Measurements from ENCODE around the gene LSAMP. TPM values are rescaled to one million over a fixed set of nuclear protein-coding genes. Genes with fewer than 3 reads are reported as not detected.

LSAMP gene
- 3.9 and 4.4 TPM in 2 replicates for total RNA-seq
- long read RNA-seq: 0 reads

DNA sequence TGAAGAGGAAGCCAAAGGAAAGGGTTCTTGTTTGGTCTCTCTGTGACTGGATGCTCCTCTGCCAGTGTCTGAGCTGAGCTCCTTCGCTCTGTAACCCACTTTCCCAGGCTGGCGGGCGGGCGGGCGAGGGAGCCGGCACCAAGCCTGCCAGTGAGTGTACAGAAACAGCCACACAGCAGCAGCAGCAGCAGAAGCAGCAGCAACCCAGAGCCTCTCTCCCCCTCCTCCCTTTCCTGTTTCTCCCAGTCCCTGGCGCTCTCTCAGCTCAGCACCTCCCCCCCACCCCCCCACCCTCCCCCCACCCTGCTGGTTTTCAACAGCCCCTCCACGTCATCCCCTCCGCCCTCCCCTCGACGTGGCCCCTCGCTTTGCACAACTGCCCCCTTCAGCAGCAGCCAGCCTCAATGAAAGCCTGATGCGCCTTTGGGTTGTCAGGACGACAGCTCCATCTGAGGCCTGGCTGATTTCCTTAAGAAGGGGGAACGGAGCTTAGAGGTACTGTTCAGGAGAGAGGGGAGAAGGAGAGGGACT is at the start of gene LSAMP:
Gene LSAMP, minus strand, starts transcription at position 177 of the 531 bp plus-strand sequence.
- no peak for DNase-seq (ENCODE audit: extremely low spot score, unreplicated experiment)
- H3K36me3 Mint-ChIP-seq (ENCODE audit: unreplicated experiment): no peaks in the 10 kb centered on the region
- H3K27ac Mint-ChIP-seq (ENCODE audit: unreplicated experiment): no peak within 1 kb of the TSS
- peaks cover 39% of the 10 kb centered on the region for H3K27me3 Mint-ChIP-seq (ENCODE audit: unreplicated experiment)
- H3K9me3 Mint-ChIP-seq (ENCODE audit: unreplicated experiment): no peaks in the 10 kb centered on the region
- H3K4me3 Mint-ChIP-seq (ENCODE audit: unreplicated experiment): peak within 1 kb of the TSS; percentile 73
- H3K4me1 Mint-ChIP-seq (ENCODE audit: unreplicated experiment): peaks cover 23% of the 10 kb centered on the region
- TF ChIP-seq, protein P1, sequence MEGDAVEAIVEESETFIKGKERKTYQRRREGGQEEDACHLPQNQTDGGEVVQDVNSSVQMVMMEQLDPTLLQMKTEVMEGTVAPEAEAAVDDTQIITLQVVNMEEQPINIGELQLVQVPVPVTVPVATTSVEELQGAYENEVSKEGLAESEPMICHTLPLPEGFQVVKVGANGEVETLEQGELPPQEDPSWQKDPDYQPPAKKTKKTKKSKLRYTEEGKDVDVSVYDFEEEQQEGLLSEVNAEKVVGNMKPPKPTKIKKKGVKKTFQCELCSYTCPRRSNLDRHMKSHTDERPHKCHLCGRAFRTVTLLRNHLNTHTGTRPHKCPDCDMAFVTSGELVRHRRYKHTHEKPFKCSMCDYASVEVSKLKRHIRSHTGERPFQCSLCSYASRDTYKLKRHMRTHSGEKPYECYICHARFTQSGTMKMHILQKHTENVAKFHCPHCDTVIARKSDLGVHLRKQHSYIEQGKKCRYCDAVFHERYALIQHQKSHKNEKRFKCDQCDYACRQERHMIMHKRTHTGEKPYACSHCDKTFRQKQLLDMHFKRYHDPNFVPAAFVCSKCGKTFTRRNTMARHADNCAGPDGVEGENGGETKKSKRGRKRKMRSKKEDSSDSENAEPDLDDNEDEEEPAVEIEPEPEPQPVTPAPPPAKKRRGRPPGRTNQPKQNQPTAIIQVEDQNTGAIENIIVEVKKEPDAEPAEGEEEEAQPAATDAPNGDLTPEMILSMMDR (IDR thresholded peaks at IDR 0.05): no peak

DNA sequence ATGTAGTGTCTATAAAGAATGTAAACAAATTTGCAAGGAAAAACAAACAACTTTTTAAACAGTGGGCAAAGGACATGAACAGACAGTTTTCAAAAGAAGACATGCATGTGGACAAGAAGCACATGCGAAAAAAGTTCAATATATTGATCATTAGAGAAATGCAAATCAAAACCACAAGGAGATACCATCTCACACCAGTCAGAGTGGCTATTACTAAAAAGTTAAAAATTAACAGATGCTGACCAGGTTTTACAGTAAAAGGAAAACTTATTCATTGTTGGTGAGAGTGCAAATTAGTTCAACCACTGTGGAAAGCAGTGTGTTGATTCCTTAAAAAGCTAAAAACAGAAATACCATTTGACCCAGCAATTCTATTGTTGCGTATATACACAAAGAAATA is 47.1 kb upstream of the LSAMP start:
- no peak for DNase-seq (ENCODE audit: extremely low spot score, unreplicated experiment)
- Mint-ChIP-seq H3K4me3 (ENCODE audit: unreplicated experiment) (no peak overlapping the region), H3K9me3 (ENCODE audit: unreplicated experiment) (peaks cover 6% of the 10 kb centered on the region), H3K27ac (ENCODE audit: unreplicated experiment) (no peak overlapping the region), H3K36me3 (ENCODE audit: unreplicated experiment) (no peaks in the 10 kb centered on the region), H3K27me3 (ENCODE audit: unreplicated experiment) (peaks cover 3% of the 10 kb centered on the region), H3K4me1 (ENCODE audit: unreplicated experiment) (no peaks in the 10 kb centered on the region)
- TF ChIP-seq, protein P1 (IDR thresholded peaks at IDR 0.05): no peak

DNA sequence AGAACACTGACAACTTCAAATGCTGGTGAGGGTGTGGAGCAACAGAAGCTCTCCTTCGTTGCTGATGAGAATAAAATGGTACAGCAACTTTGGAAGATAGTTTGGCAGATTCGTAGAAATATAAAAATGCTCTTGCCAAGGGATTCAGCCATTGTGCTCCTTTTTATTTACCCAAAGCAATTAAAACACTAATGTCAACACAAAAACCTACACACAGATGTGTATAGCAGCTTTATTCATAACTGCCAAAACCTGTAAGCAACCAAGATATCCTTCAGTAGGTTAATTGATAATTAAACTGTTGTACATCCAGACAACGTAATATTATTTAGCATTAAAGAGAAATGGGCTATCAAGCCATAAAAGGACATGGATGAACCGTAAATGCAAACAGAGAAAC is 37.8 kb upstream of the LSAMP start:
- TF ChIP-seq, protein P1 (IDR thresholded peaks at IDR 0.05): no peak
- Mint-ChIP-seq H3K27ac (ENCODE audit: unreplicated experiment) (no peak overlapping the region), H3K4me3 (ENCODE audit: unreplicated experiment) (no peak overlapping the region), H3K9me3 (ENCODE audit: unreplicated experiment) (peaks cover 12% of the 10 kb centered on the region), H3K36me3 (ENCODE audit: unreplicated experiment) (no peaks in the 10 kb centered on the region), H3K27me3 (ENCODE audit: unreplicated experiment) (peaks cover 6% of the 10 kb centered on the region), H3K4me1 (ENCODE audit: unreplicated experiment) (no peaks in the 10 kb centered on the region)
- DNase-seq (ENCODE audit: extremely low spot score, unreplicated experiment): no peak

DNA sequence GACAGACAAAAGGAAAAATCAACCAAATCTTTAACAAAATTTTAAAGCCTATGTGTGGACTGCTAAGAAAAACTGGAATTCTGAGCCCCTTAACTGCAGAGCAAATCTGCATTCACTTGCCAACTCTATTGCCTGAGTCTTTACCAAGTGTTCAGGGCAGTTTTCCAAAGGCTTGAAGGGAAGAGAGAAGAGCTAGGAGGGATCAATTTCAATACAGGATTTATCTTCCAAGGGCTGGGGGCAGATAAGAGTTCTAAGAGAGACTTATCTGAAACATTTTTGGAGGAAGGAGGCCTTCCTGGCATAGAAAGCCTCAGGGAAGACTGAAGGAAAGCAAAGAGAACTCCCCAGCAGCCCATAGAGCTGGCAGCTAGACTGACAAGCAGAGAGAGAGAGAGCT is 31.4 kb upstream of the LSAMP start:
- Mint-ChIP-seq H3K27ac (ENCODE audit: unreplicated experiment) (no peak overlapping the region), H3K4me3 (ENCODE audit: unreplicated experiment) (no peak overlapping the region), H3K9me3 (ENCODE audit: unreplicated experiment) (peaks cover 10% of the 10 kb centered on the region), H3K27me3 (ENCODE audit: unreplicated experiment) (no peaks in the 10 kb centered on the region), H3K36me3 (ENCODE audit: unreplicated experiment) (no peaks in the 10 kb centered on the region), H3K4me1 (ENCODE audit: unreplicated experiment) (no peaks in the 10 kb centered on the region)
- TF ChIP-seq, protein P1 (IDR thresholded peaks at IDR 0.05): no peak
- no peak for DNase-seq (ENCODE audit: extremely low spot score, unreplicated experiment)

DNA sequence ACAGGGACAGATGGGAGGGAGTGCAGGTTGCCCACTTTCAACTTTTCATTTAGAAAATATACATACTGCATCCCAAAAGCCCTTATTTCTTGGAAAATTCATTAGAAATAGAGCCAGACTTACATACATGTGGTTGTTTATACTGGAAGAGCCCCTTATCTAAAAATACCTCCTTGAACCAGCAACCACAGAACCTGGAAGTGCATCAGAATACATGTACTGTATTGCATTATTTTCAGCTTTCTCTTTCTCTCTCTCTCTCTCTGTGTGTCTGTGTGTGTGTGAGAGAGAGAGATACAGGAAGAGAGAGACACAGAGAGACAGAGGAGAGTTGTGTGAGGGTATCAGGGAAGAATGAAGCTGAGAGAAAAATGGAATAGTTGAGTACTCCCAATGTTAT is 29.5 kb upstream of the LSAMP start:
- Mint-ChIP-seq H3K36me3 (ENCODE audit: unreplicated experiment) (no peaks in the 10 kb centered on the region), H3K27ac (ENCODE audit: unreplicated experiment) (no peak overlapping the region), H3K9me3 (ENCODE audit: unreplicated experiment) (peaks cover 9% of the 10 kb centered on the region), H3K27me3 (ENCODE audit: unreplicated experiment) (no peaks in the 10 kb centered on the region), H3K4me1 (ENCODE audit: unreplicated experiment) (no peaks in the 10 kb centered on the region), H3K4me3 (ENCODE audit: unreplicated experiment) (no peak overlapping the region)
- TF ChIP-seq, protein P1 (IDR thresholded peaks at IDR 0.05): no peak
- no peak for DNase-seq (ENCODE audit: extremely low spot score, unreplicated experiment)

Measured in osteocyte (in vitro differentiated cells).